ENCODE results near the gene FEV.

The FEV gene

DNA sequence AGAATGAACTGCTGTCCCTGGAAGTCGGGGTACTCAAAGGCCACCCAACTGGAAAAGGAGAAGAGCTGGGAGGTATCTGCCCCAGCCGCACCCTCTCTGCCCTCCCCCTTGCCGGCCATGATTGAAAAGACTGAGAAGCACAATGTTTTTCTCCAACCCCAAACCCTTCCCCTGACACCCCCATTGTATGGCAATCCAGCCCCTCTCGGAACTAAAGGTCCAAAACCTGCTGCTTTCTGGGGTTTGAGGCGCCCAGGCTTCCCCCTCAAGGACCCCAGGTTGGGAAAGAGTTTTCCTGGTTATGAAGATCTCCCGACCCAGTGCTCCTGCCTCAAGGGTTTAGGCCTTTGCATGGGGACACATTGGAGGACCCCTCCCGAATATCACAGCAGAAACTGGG is 7.2 kb upstream of the FEV start:
- no peak for DNase-seq

- DNase-seq = no peak
Observed at GRCh38 chr2:218991674-218992168, 6.7 kb upstream of the FEV start.

GRCh38 chr2:218990612-218991011 is 5.6 kb upstream of the FEV start:
- DNase-seq = no peak

- no peak for DNase-seq
Observed at GRCh38 chr2:218990052-218990451, 5.1 kb upstream of the FEV start.

- DNase-seq = no peak
Observed at GRCh38 chr2:218988650-218989049, 3.7 kb upstream of the FEV start.

DNA sequence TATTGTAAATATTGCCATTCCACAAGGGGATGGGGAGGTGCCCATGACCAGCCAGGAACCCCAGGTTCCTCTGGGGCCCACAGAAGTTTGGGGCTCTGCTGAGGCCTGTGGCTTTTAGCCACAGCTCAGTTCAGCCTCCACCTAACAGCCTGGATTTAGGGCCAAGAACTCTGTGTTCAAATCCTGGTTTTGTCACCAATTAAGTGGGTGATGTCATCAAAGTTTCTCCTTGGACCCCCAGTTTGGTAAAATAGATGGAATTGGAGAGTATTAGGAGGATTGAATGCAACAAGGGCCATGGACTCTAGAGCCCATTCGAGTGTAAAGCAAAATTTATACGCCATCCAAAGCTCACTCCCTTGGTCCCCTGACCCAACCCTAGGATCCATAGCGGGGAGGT is 3.2 kb upstream of the FEV start:
- no peak for DNase-seq

- no peak for DNase-seq
Observed at GRCh38 chr2:218986148-218986761, 1.3 kb upstream of the FEV start.

- DNase-seq = no peak
Observed at GRCh38 chr2:218985325-218986091, 524 bp upstream of the FEV start.

GRCh38 chr2:218984239-218985020 is 554 bp downstream of the FEV start:
- no peak for DNase-seq

GRCh38 chr2:218983934-218984238 is 1.1 kb downstream of the FEV start:
- no peak for DNase-seq

- DNase-seq = no peak
Observed at GRCh38 chr2:218983263-218983933, 1.6 kb downstream of the FEV start.

DNA sequence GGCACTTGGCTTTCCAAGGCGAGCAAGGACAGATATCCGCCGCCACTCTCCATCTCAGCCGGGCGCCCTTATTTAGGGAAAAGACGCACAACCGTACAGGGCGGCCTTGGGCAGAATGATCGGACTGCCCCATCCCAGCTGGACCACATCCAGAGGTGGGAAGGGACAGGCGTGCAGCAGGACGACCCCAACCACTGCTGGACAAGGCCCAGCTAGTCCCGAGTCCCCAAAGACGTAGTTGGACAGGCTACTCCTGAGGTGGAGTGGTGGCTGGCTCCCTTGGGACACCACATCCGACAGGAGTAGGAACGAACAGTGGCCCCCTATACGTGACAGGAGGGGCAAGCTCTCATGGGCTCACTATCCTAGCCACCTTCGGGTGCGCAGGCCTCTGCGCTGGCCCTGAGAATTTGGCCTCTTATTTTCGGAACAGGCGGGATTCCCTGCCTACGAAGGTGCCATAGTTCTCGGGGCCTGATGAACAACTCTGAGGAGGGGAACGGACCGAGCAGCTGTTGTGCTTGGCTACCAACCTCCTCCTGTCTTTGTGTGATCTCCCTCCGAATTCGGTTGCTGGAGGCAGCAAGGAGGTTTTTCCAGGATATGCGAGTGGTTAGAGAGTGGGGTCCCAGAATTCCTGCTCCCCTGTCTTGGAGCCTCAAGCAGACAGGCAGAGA is 2.3 kb downstream of the FEV start:
- DNase-seq = no peak

- DNase-seq = no peak
Observed at GRCh38 chr2:218981881-218982585, 3.0 kb downstream of the FEV start.

DNA sequence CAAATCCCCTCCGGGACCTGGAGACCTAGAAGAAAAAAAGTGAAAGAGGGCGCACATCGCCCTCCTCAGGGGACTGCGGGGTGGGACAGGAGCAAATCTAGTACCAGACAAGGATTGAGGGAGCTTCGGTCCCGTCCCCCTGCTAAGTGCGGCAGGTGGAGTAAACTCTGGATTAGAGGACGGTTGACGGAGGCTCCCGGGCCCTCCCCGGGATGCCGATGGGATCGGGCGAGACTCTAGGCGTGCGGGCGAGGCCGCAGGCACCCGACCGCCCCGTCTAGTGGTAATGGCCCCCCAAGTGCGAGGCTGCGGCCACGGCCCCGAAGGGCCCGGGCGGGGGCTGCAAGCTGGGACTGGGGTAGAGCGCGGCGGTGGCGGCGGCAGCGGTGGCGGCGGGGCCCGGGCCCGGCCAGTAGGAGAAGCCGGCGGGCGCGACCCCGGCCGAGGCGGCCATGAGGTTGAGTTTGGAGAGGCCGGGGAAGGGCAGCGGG is 3.5 kb downstream of the FEV start:
- DNase-seq = no peak

GRCh38 chr2:218980735-218981389 is 4.1 kb downstream of the FEV start:
- no peak for DNase-seq

GRCh38 chr2:218979846-218980734 is 4.9 kb downstream of the FEV start:
- DNase-seq = peak; percentile 83

- no peak for DNase-seq
Observed at GRCh38 chr2:218975060-218975777, 9.8 kb downstream of the FEV start.

- DNase-seq = no peak
Observed at GRCh38 chr2:218970894-218971293, 14.1 kb downstream of the FEV start.

- DNase-seq = no peak
Observed at GRCh38 chr2:218964041-218964771, 20.8 kb downstream of the FEV start.
